SK-N-SH (cell line): ENCODE data around the gene P2RX5. TPM values are rescaled to one million over a fixed set of nuclear protein-coding genes. Genes with fewer than 3 reads are reported as not detected.

Source experiments
- CHD2 ChIP-seq: fragments of 150-350 bp; IDR thresholded peaks from 2 replicates; pipeline ENCODE4 v1.6.1; 2018; ENCODE audit warnings: low read length; ENCODE audit not compliant: partially characterized antibody
- ELF1 ChIP-seq: IDR thresholded peaks from 2 replicates; pipeline ENCODE4 v1.4.0; 2012
- FOSL2 ChIP-seq: IDR thresholded peaks from 2 replicates; pipeline ENCODE4 v1.4.0; 2012; ENCODE audit warnings: low read depth, mild to moderate bottlenecking, moderate library complexity, borderline replicate concordance
- IRF3 ChIP-seq: fragments of 150-350 bp; IDR thresholded peaks from 2 replicates; pipeline ENCODE4 v1.6.1; 2016; ENCODE audit warnings: mild to moderate bottlenecking, low read depth, low read length
- JUND ChIP-seq: IDR thresholded peaks from 2 replicates; pipeline ENCODE4 v1.4.0; 2012
- NFIC ChIP-seq: IDR thresholded peaks from 2 replicates; pipeline ENCODE4 v1.4.0; 2012; ENCODE audit warnings: borderline replicate concordance
- PBX3 ChIP-seq: IDR thresholded peaks from 2 replicates; pipeline ENCODE4; 2012
- POLR2AphosphoS5 ChIP-seq: IDR thresholded peaks from 2 replicates; pipeline ENCODE4 v1.6.1; 2012; ENCODE audit warnings: low read depth, low read length
- REST ChIP-seq: IDR thresholded peaks from 2 replicates; pipeline ENCODE4 v1.6.1; 2012; ENCODE audit warnings: mild to moderate bottlenecking, low read depth, low read length, moderate library complexity
- RFX5 ChIP-seq: IDR thresholded peaks from 2 replicates; pipeline ENCODE4 v1.6.1; 2012; ENCODE audit warnings: mild to moderate bottlenecking, improper control_type of control experiment, low read length
- SIN3A ChIP-seq: IDR thresholded peaks from 2 replicates; pipeline ENCODE4 v1.6.1; 2012; ENCODE audit warnings: low read depth, mild to moderate bottlenecking, low read length, moderate library complexity, borderline replicate concordance
- TAF1 ChIP-seq: IDR thresholded peaks from 2 replicates; pipeline ENCODE4 v1.6.1; 2012; ENCODE audit warnings: low read depth, mild to moderate bottlenecking, low read length, moderate library complexity, borderline replicate concordance
- TCF12 ChIP-seq: IDR thresholded peaks from 2 replicates; pipeline ENCODE4 v1.4.0; 2012
- USF1 ChIP-seq: IDR thresholded peaks from 2 replicates; pipeline ENCODE4 v1.4.0; 2012; ENCODE audit warnings: low read depth, borderline replicate concordance
- YY1 ChIP-seq: IDR thresholded peaks from 2 replicates; pipeline ENCODE4 v1.4.0; 2012; ENCODE audit warnings: low read depth, mild to moderate bottlenecking
- polyA plus RNA-seq, 3 experiments: library from polyadenylated mRNA; depleted of rRNA; stranded (reverse); fragments of >200 nt; gene quantifications; 2 replicates each; pipeline ENCODE4 v1.2.3, GENCODE V29; 2012

P2RX5 gene
- polyA plus RNA-seq, 1 of the 3 experiments (the other 2 are of a cell fraction), result 0.97 TPM

- TF ChIP-seq REST (peak; percentile 30; the same call in 1 of the 2 replicates), FOSL2 (no peak), YY1 (peak; percentile 98), ELF1 (no peak), USF1 (no peak), RFX5 (0 out of 2 replicates have a peak, but pooled peaks have one; percentile 10), POLR2AphosphoS5 (peak; percentile 98), TAF1 (peak; percentile 94), SIN3A (peak; percentile 5; the same call in 1 of the 2 replicates), NFIC (peak; percentile 38; the same call in 1 of the 2 replicates), JUND (no peak), IRF3 (0 out of 2 replicates have a peak, but pooled peaks have one; percentile 17), PBX3 (peak; percentile 28), CHD2 (peak; percentile 10), TCF12 (no peak)
Measured at GRCh38 chr17:3668279-3669084, 27.5 kb downstream of the P2RX5 start, which contains the start of the genes EMC6 and TAX1BP3 (continued).
